ENCODE data around the gene BANF1. TPM values are rescaled to one million over a fixed set of nuclear protein-coding genes. Genes with fewer than 3 reads are reported as not detected.

Gene BANF1
- total and polyA plus RNA-seq, 2 of the 13 experiments (the other 11 are each of a cell fraction or from before 2014, with no cell fraction given) = 40.5 to 86.5 TPM

DNA sequence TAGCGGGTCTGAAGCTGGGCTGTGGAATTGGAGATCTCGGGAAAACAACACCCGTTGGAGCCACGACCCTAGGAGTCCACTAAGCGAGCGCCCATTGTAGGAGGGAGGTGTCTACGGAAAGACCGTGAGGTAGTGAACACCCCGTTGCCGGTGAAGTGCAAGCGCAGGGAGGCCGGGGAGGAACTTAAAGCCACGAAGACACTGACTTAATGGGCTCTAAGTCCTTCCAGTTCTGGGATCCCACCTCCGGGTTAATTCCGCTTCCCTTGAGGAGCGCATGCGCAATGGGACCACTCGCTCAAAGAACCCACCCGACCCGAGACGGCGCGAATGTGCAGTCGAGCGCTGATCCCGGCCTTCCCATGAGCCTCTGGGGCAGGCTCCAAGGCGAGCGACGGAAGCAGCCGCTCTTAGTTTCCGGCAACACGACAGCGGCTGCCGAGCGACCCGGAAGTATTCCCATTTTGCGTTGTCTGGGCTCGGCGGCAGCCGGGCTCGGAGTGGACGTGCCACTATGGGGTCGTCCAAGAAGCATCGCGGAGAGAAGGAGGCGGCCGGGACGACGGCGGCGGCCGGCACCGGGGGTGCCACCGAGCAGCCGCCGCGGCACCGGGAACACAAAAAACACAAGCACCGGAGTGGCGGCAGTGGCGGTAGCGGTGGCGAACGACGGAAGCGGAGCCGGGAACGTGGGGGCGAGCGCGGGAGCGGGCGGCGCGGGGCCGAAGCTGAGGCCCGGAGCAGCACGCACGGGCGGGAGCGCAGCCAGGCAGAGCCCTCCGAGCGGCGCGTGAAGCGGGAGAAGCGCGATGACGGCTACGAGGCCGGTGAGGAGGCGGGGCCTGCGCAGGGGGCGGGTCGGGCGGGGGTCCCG lies 40.8 kb upstream of the BANF1 start, which contains the start of gene SART1 (continued):
- TF ChIP-seq ATF7 (IDR thresholded peaks at IDR 0.05) (no peak), ATF7 (CRISPR knock-in tag; IDR thresholded peaks at IDR 0.05) (0 out of 2 replicates have a peak, but pooled peaks have one; percentile 23), ZNF747 (CRISPR knock-in tag; IDR thresholded peaks at IDR 0.05; ENCODE audit: borderline replicate concordance) (peak; percentile 93), ZSCAN20 (CRISPR knock-in tag; IDR thresholded peaks at IDR 0.05; ENCODE audit: borderline replicate concordance) (no peak), CCDC6 (CRISPR knock-in tag; IDR thresholded peaks at IDR 0.05) (peak; percentile 85), NR2F2 (IDR thresholded peaks at IDR 0.05; ENCODE audit: borderline replicate concordance, low read depth) (no peak), ERF (CRISPR knock-in tag; IDR thresholded peaks at IDR 0.05) (peak; percentile 56), IKZF1 (IDR thresholded peaks at IDR 0.05) (no peak)
- TF ChIP-seq, protein P1, sequence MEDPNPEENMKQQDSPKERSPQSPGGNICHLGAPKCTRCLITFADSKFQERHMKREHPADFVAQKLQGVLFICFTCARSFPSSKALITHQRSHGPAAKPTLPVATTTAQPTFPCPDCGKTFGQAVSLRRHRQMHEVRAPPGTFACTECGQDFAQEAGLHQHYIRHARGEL (CRISPR knock-in tag; IDR thresholded peaks at IDR 0.05) = no peak; the same call in 1 of the 2 replicates
- TF ChIP-seq, protein P2, sequence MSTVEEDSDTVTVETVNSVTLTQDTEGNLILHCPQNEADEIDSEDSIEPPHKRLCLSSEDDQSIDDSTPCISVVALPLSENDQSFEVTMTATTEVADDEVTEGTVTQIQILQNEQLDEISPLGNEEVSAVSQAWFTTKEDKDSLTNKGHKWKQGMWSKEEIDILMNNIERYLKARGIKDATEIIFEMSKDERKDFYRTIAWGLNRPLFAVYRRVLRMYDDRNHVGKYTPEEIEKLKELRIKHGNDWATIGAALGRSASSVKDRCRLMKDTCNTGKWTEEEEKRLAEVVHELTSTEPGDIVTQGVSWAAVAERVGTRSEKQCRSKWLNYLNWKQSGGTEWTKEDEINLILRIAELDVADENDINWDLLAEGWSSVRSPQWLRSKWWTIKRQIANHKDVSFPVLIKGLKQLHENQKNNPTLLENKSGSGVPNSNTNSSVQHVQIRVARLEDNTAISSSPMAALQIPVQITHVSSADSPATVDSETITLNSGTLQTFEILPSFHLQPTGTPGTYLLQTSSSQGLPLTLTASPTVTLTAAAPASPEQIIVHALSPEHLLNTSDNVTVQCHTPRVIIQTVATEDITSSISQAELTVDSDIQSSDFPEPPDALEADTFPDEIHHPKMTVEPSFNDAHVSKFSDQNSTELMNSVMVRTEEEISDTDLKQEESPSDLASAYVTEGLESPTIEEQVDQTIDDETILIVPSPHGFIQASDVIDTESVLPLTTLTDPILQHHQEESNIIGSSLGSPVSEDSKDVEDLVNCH (CRISPR knock-in tag; IDR thresholded peaks at IDR 0.05) = no peak
- TF ChIP-seq, protein P3, sequence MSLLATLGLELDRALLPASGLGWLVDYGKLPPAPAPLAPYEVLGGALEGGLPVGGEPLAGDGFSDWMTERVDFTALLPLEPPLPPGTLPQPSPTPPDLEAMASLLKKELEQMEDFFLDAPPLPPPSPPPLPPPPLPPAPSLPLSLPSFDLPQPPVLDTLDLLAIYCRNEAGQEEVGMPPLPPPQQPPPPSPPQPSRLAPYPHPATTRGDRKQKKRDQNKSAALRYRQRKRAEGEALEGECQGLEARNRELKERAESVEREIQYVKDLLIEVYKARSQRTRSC (CRISPR knock-in tag; IDR thresholded peaks at IDR 0.05; ENCODE audit: low read depth) = no peak
- TF ChIP-seq, protein P4, sequence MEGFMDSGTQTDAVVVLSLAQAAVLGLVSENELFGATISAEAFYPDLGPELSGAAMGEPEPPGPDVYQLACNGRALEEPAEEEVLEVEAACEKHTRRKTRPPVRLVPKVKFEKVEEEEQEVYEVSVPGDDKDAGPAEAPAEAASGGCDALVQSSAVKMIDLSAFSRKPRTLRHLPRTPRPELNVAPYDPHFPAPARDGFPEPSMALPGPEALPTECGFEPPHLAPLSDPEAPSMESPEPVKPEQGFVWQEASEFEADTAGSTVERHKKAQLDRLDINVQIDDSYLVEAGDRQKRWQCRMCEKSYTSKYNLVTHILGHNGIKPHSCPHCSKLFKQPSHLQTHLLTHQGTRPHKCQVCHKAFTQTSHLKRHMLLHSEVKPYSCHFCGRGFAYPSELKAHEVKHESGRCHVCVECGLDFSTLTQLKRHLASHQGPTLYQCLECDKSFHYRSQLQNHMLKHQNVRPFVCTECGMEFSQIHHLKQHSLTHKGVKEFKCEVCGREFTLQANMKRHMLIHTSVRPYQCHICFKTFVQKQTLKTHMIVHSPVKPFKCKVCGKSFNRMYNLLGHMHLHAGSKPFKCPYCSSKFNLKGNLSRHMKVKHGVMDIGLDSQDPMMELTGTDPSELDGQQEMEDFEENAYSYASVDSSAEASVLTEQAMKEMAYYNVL (CRISPR knock-in tag; IDR thresholded peaks at IDR 0.05; ENCODE audit: borderline replicate concordance) = peak; percentile 54; the same call in 1 of the 2 replicates
- TF ChIP-seq, protein P5, sequence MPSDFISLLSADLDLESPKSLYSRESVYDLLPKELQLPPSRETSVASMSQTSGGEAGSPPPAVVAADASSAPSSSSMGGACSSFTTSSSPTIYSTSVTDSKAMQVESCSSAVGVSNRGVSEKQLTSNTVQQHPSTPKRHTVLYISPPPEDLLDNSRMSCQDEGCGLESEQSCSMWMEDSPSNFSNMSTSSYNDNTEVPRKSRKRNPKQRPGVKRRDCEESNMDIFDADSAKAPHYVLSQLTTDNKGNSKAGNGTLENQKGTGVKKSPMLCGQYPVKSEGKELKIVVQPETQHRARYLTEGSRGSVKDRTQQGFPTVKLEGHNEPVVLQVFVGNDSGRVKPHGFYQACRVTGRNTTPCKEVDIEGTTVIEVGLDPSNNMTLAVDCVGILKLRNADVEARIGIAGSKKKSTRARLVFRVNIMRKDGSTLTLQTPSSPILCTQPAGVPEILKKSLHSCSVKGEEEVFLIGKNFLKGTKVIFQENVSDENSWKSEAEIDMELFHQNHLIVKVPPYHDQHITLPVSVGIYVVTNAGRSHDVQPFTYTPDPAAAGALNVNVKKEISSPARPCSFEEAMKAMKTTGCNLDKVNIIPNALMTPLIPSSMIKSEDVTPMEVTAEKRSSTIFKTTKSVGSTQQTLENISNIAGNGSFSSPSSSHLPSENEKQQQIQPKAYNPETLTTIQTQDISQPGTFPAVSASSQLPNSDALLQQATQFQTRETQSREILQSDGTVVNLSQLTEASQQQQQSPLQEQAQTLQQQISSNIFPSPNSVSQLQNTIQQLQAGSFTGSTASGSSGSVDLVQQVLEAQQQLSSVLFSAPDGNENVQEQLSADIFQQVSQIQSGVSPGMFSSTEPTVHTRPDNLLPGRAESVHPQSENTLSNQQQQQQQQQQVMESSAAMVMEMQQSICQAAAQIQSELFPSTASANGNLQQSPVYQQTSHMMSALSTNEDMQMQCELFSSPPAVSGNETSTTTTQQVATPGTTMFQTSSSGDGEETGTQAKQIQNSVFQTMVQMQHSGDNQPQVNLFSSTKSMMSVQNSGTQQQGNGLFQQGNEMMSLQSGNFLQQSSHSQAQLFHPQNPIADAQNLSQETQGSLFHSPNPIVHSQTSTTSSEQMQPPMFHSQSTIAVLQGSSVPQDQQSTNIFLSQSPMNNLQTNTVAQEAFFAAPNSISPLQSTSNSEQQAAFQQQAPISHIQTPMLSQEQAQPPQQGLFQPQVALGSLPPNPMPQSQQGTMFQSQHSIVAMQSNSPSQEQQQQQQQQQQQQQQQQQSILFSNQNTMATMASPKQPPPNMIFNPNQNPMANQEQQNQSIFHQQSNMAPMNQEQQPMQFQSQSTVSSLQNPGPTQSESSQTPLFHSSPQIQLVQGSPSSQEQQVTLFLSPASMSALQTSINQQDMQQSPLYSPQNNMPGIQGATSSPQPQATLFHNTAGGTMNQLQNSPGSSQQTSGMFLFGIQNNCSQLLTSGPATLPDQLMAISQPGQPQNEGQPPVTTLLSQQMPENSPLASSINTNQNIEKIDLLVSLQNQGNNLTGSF (CRISPR knock-in tag; IDR thresholded peaks at IDR 0.05) = peak; percentile 1; the same call in 1 of the 2 replicates
- TF ChIP-seq, protein P6, sequence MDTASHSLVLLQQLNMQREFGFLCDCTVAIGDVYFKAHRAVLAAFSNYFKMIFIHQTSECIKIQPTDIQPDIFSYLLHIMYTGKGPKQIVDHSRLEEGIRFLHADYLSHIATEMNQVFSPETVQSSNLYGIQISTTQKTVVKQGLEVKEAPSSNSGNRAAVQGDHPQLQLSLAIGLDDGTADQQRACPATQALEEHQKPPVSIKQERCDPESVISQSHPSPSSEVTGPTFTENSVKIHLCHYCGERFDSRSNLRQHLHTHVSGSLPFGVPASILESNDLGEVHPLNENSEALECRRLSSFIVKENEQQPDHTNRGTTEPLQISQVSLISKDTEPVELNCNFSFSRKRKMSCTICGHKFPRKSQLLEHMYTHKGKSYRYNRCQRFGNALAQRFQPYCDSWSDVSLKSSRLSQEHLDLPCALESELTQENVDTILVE (CRISPR knock-in tag; IDR thresholded peaks at IDR 0.05) = peak; percentile 94
- TF ChIP-seq, protein P7, sequence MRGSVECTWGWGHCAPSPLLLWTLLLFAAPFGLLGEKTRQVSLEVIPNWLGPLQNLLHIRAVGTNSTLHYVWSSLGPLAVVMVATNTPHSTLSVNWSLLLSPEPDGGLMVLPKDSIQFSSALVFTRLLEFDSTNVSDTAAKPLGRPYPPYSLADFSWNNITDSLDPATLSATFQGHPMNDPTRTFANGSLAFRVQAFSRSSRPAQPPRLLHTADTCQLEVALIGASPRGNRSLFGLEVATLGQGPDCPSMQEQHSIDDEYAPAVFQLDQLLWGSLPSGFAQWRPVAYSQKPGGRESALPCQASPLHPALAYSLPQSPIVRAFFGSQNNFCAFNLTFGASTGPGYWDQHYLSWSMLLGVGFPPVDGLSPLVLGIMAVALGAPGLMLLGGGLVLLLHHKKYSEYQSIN (CRISPR knock-in tag; IDR thresholded peaks at IDR 0.05; ENCODE audit: borderline replicate concordance) = no peak

Measured in HepG2 (cell line).